ENCODE measurements around the gene TJP3.
A peak's percentile ranks its signal among the peaks of the same experiment; 100 is the strongest.

Gene TJP3

GRCh38 chr19:3667037-3667638, 41.0 kb upstream of the TJP3 start:
- no peak overlapping the region for H3K4me3 ChIP-seq (ENCODE audit: low read depth, low read length)
- no peaks in the 10 kb centered on the region for H3K36me3 ChIP-seq (ENCODE audit: control insufficient read depth, insufficient read depth, low read length)
- no peak overlapping the region for H3K27ac ChIP-seq
- H3K4me1 ChIP-seq = peaks cover 3% of the 10 kb centered on the region
- H3K79me2 ChIP-seq = peaks cover 12% of the 10 kb centered on the region
- H3K4me2 ChIP-seq (ENCODE audit: low read length) = no peak overlapping the region
- TF ChIP-seq CTCF (IDR thresholded peaks at IDR 0.05) = no peak
- H3K9me3 ChIP-seq (ENCODE audit: control insufficient read depth, low read length) = no peaks in the 10 kb centered on the region
- H3K27me3 ChIP-seq (ENCODE audit: control insufficient read depth, insufficient read depth, low read length) = no peaks in the 10 kb centered on the region
- H2AFZ ChIP-seq = no peak overlapping the region
- H3K9ac ChIP-seq = no peak overlapping the region

DNA sequence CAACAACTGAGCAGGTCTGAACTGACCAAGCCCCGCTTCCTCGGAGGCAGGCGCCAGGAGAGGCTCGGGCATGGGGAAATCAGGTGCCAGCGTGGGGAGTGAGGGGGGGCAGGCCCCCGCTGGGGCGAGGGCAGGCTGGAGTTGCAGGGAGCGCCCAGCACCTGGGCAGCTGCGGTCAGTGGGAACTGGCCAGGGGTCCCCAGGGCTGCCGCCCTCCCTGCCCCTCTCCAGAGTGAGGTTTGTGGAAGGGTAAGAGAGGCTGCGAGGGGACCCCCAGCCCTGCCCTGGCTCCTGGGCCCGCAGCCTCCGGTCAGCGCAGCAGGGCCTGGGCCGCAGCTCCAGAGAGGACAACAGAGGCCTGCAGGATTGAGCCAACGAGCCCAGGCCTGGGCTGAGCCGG, 40.4 kb upstream of the TJP3 start:
- no peak overlapping the region for H2AFZ ChIP-seq
- no peak overlapping the region for H3K27ac ChIP-seq
- no peaks in the 10 kb centered on the region for H3K36me3 ChIP-seq (ENCODE audit: control insufficient read depth, insufficient read depth, low read length)
- H3K4me2 ChIP-seq (ENCODE audit: low read length) = no peak overlapping the region
- H3K9me3 ChIP-seq (ENCODE audit: control insufficient read depth, low read length) = no peaks in the 10 kb centered on the region
- H3K79me2 ChIP-seq = peaks cover 12% of the 10 kb centered on the region
- H3K9ac ChIP-seq = no peak overlapping the region
- no peak overlapping the region for H3K4me3 ChIP-seq (ENCODE audit: low read depth, low read length)
- no peaks in the 10 kb centered on the region for H3K27me3 ChIP-seq (ENCODE audit: control insufficient read depth, insufficient read depth, low read length)
- H3K4me1 ChIP-seq = peaks cover 3% of the 10 kb centered on the region
- no peak for TF ChIP-seq CTCF (IDR thresholded peaks at IDR 0.05)

GRCh38 chr19:3668331-3669081, 39.7 kb upstream of the TJP3 start:
- H3K9ac ChIP-seq = no peak overlapping the region
- TF ChIP-seq CTCF (IDR thresholded peaks at IDR 0.05) = no peak
- H3K4me1 ChIP-seq = peaks cover 3% of the 10 kb centered on the region
- H3K27ac ChIP-seq = no peak overlapping the region
- no peaks in the 10 kb centered on the region for H3K27me3 ChIP-seq (ENCODE audit: control insufficient read depth, insufficient read depth, low read length)
- H3K4me3 ChIP-seq (ENCODE audit: low read depth, low read length) = no peak overlapping the region
- no peaks in the 10 kb centered on the region for H3K9me3 ChIP-seq (ENCODE audit: control insufficient read depth, low read length)
- H3K36me3 ChIP-seq (ENCODE audit: control insufficient read depth, insufficient read depth, low read length) = no peaks in the 10 kb centered on the region
- H2AFZ ChIP-seq = no peak overlapping the region
- no peak overlapping the region for H3K4me2 ChIP-seq (ENCODE audit: low read length)
- H3K79me2 ChIP-seq = peaks cover 12% of the 10 kb centered on the region

- H3K4me2 ChIP-seq (ENCODE audit: low read length) = no peak overlapping the region
- H3K27ac ChIP-seq = peak overlapping the region; percentile 79
- H3K4me3 ChIP-seq (ENCODE audit: low read depth, low read length) = no peak overlapping the region
- no peaks in the 10 kb centered on the region for H3K27me3 ChIP-seq (ENCODE audit: control insufficient read depth, insufficient read depth, low read length)
- H2AFZ ChIP-seq = no peak overlapping the region
- peaks cover 3% of the 10 kb centered on the region for H3K4me1 ChIP-seq
- no peaks in the 10 kb centered on the region for H3K36me3 ChIP-seq (ENCODE audit: control insufficient read depth, insufficient read depth, low read length)
- no peak for TF ChIP-seq CTCF (IDR thresholded peaks at IDR 0.05)
- no peaks in the 10 kb centered on the region for H3K9me3 ChIP-seq (ENCODE audit: control insufficient read depth, low read length)
- peaks cover 17% of the 10 kb centered on the region for H3K79me2 ChIP-seq
- no peak overlapping the region for H3K9ac ChIP-seq
These were observed 38.9 kb upstream of the TJP3 start for GRCh38 chr19:3669082-3669946.
